Sigmoid colon (tissue), 3 donors: ENCODE results near the gene ASTN1.

Experiments used
- POLR2A ChIP-seq, 2 donors: fragments of 450-650 bp; IDR thresholded peaks; one replicate each; pipeline ENCODE4 v1.6.1; 2016; ENCODE audit warnings: antibody characterized with exemption in 2 of 2, mild to moderate bottlenecking in 2 of 2, moderate library complexity in 2 of 2
- TF ChIP-seq, protein P1 (sequence below), 4 experiments: fragments of 450-650 bp in 3 of 4; fragments of 200-600 bp in 1 of 4; IDR thresholded peaks; one replicate each; pipeline ENCODE4 v1.5.1; 2016 to 2019; ENCODE audit warnings: antibody characterized with exemption in 4 of 4, mild to moderate bottlenecking in 3 of 4, moderate library complexity in 2 of 4

DNA sequence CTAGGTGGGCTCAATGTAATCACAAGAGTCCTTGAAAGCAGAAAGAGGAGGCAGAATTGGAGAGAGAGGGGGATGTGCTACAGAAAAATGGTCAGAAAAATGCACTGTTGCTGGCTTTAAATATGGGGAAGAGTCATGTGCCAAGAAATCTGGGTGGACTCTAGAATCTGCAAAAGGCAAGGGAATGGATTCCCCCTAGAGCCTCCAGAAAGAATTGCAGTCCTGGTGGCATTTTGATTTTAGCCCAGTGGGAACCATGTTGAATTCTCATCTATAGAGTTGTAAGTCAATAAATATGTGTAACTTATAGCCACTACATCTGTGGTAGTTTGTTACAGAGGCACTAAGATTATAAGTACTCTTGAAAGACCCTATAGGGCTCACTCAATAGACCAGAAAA, 210.3 kb downstream of the ASTN1 start:
- TF ChIP-seq, protein P1, sequence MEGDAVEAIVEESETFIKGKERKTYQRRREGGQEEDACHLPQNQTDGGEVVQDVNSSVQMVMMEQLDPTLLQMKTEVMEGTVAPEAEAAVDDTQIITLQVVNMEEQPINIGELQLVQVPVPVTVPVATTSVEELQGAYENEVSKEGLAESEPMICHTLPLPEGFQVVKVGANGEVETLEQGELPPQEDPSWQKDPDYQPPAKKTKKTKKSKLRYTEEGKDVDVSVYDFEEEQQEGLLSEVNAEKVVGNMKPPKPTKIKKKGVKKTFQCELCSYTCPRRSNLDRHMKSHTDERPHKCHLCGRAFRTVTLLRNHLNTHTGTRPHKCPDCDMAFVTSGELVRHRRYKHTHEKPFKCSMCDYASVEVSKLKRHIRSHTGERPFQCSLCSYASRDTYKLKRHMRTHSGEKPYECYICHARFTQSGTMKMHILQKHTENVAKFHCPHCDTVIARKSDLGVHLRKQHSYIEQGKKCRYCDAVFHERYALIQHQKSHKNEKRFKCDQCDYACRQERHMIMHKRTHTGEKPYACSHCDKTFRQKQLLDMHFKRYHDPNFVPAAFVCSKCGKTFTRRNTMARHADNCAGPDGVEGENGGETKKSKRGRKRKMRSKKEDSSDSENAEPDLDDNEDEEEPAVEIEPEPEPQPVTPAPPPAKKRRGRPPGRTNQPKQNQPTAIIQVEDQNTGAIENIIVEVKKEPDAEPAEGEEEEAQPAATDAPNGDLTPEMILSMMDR (IDR thresholded peaks at IDR 0.05): no peak
- no peak for TF ChIP-seq POLR2A (IDR thresholded peaks at IDR 0.05)
